AML-193 (cell line): ENCODE measurements around the gene PFDN6.
"Not testable (repeated sequence)": the region's sequence is repeated elsewhere in the genome, so short reads cannot be mapped to it uniquely, and the experiment has no call there.

ENCODE experiments used
- DNase-seq, 2 experiments: peaks; one replicate each; lab custom pipeline; 2025; lab: John Stamatoyannopoulos, UW

Gene PFDN6

GRCh38 chr6:33273924-33274902 is 15.2 kb upstream of the PFDN6 start:
- no peak for DNase-seq

- not testable (repeated sequence) for DNase-seq
Observed at GRCh38 chr6:33275795-33276580, 13.4 kb upstream of the PFDN6 start.

- no peak for DNase-seq
Observed at GRCh38 chr6:33276581-33276863, 12.9 kb upstream of the PFDN6 start.

GRCh38 chr6:33276864-33277662 is 12.3 kb upstream of the PFDN6 start, which contains the start of gene B3GALT4:
Gene B3GALT4 (plus strand): TSS chr6:33277123. CDS start chr6:33277420, 297 bp downstream.
- no peak for DNase-seq

GRCh38 chr6:33277663-33278391 is 11.6 kb upstream of the PFDN6 start:
- no peak for DNase-seq

- DNase-seq, result no peak
Observed at GRCh38 chr6:33278392-33278741, 11.0 kb upstream of the PFDN6 start.

- DNase-seq, result no peak
Observed at GRCh38 chr6:33278810-33279209, 10.6 kb upstream of the PFDN6 start.

GRCh38 chr6:33279257-33279695 is 10.1 kb upstream of the PFDN6 start:
- no peak for DNase-seq

- DNase-seq, result peak; percentile 27 to 60
Observed at GRCh38 chr6:33279971-33280511, 9.4 kb upstream of the PFDN6 start.

- DNase-seq, result no peak
Observed at GRCh38 chr6:33280539-33280938, 8.9 kb upstream of the PFDN6 start.

GRCh38 chr6:33285214-33285613 is 4.2 kb upstream of the PFDN6 start:
- DNase-seq, result not testable (repeated sequence)

GRCh38 chr6:33286946-33287914 is 2.2 kb upstream of the PFDN6 start:
- DNase-seq, result no peak

GRCh38 chr6:33288141-33288920 is 1.1 kb upstream of the PFDN6 start:
- DNase-seq, result no peak

- DNase-seq, result no peak
Observed at GRCh38 chr6:33289784-33290315, 449 bp downstream of the PFDN6 start.

GRCh38 chr6:33290459-33290858 is 1.1 kb downstream of the PFDN6 start:
- DNase-seq, result no peak

GRCh38 chr6:33292996-33293682 is 3.7 kb downstream of the PFDN6 start:
- DNase-seq, result no peak

GRCh38 chr6:33294086-33294823 is 4.9 kb downstream of the PFDN6 start:
- DNase-seq, result no peak
